Endodermal cell (in vitro differentiated cells): ENCODE data around the gene DIO1. TPM values are rescaled to one million over a fixed set of nuclear protein-coding genes. Genes with fewer than 3 reads are reported as not detected.
A peak's percentile ranks its signal among the peaks of the same experiment; 100 is the strongest.

Source experiments
- DNase-seq: peaks from one replicate; pipeline ENCODE4 v3.0.0-alpha.2; 2017
- H3K27ac ChIP-seq: 2 replicates; pipeline ENCODE4 v1.5.1; 2013; ENCODE audit warnings: mild to moderate bottlenecking, low read depth, low read length, moderate library complexity
- H3K27me3 ChIP-seq: 2 replicates; pipeline ENCODE4 v1.6.1; 2013; ENCODE audit warnings: mild to moderate bottlenecking, low read length, moderate library complexity; ENCODE audit not compliant: insufficient read depth, control insufficient read depth, poor library complexity, severe bottlenecking
- H3K36me3 ChIP-seq: 2 replicates; pipeline ENCODE4 v1.7.0; 2013; ENCODE audit warnings: mild to moderate bottlenecking, low read length, moderate library complexity; ENCODE audit not compliant: control insufficient read depth, insufficient read depth
- H3K4me1 ChIP-seq: one replicate; pipeline ENCODE4 v1.7.0; 2013; ENCODE audit warnings: low read length; ENCODE audit not compliant: control insufficient read depth, insufficient read depth
- H3K4me3 ChIP-seq: 2 replicates; pipeline ENCODE4 v1.5.1; 2013; ENCODE audit warnings: mild to moderate bottlenecking, low read length, moderate library complexity
- H3K9ac ChIP-seq: 2 replicates; pipeline ENCODE4 v1.6.1; 2013; ENCODE audit warnings: mild to moderate bottlenecking, low read length, moderate library complexity; ENCODE audit not compliant: poor library complexity, severe bottlenecking; ENCODE audit errors: extremely low read depth
- H3K9me3 ChIP-seq: 2 replicates; pipeline ENCODE4 v1.6.1; 2013; ENCODE audit warnings: mild to moderate bottlenecking, low read length, moderate library complexity; ENCODE audit not compliant: control insufficient read depth
- H3K27ac Mint-ChIP-seq: 2 replicates; pipeline ENCODE4 v1.8.0; 2020; ENCODE audit warnings: mixed read lengths
- H3K27me3 Mint-ChIP-seq: 2 replicates; pipeline ENCODE4 v1.8.0; 2021; ENCODE audit warnings: mild to moderate bottlenecking, mixed read lengths; ENCODE audit not compliant: insufficient read depth
- H3K36me3 Mint-ChIP-seq: 2 replicates; pipeline ENCODE4 v1.8.0; 2020; ENCODE audit warnings: low read depth, mixed read lengths
- H3K4me1 Mint-ChIP-seq: 2 replicates; pipeline ENCODE4 v1.8.0; 2020; ENCODE audit warnings: mixed read lengths
- H3K4me3 Mint-ChIP-seq: 2 replicates; pipeline ENCODE4 v1.8.0; 2020; ENCODE audit warnings: mild to moderate bottlenecking, moderate library complexity, mixed read lengths
- H3K9me3 Mint-ChIP-seq: 2 replicates; pipeline ENCODE4 v1.8.0; 2020; ENCODE audit warnings: mild to moderate bottlenecking, mixed read lengths
- CTCF ChIP-seq: fragments of 200-600 bp; sonication (generic); conservative IDR thresholded peaks from 2 replicates; pipeline ENCODE4 v1.5.0; 2021; ENCODE audit warnings: antibody characterized with exemption, mild to moderate bottlenecking
- WGBS, 2 experiments: methylation state at CpG; one replicate each; pipeline versions ENCODE4 v1.1.5 to v1.1.7; 2013; ENCODE audit warnings: missing lambda C conversion rate in 2 of 2, mixed read lengths in 1 of 2; ENCODE audit not compliant: insufficient coverage in 1 of 2, insufficient read length in 1 of 2; 5-methylcytosine and 5-hydroxymethylcytosine counted together
- total RNA-seq, 2 donors: library from RNA; stranded (reverse); fragmentation: NEBNext Ultra II Directional in 1 of 2; extraction: Animal tissue kit (Norgen Biotek cat#: 25700) in 1 of 2; gene quantifications; 2 replicates in 1 of 2; 3 replicates in 1 of 2; pipeline ENCODE4 v1.2.1, GENCODE V29; 2021

DIO1 gene
- total RNA-seq, 2 donors from 2014 or later, result not detected

- H3K4me3 Mint-ChIP-seq, result peak overlapping the region; percentile 93
- H3K27me3 ChIP-seq, result no peaks in the 10 kb centered on the region
- peaks cover 11% of the 10 kb centered on the region for H3K4me1 ChIP-seq
- no peaks in the 10 kb centered on the region for H3K9me3 Mint-ChIP-seq
- H3K27ac ChIP-seq, result peak overlapping the region; percentile 40
- DNase-seq, result no peak
- H3K4me3 ChIP-seq, result peak overlapping the region; percentile 90
- H3K36me3 ChIP-seq, result peaks cover 22% of the 10 kb centered on the region
- peaks cover 38% of the 10 kb centered on the region for H3K4me1 Mint-ChIP-seq
- WGBS, 2 experiments, result 7 to 31% methylated on average over 3 to 16 of the region's 16 CpGs
- no peaks in the 10 kb centered on the region for H3K27me3 Mint-ChIP-seq
- peak overlapping the region; percentile 90 for H3K27ac Mint-ChIP-seq
- TF ChIP-seq CTCF, result no peak
- H3K9ac ChIP-seq, result peak overlapping the region; percentile 57
- no peaks in the 10 kb centered on the region for H3K9me3 ChIP-seq
- H3K36me3 Mint-ChIP-seq, result peaks cover 2% of the 10 kb centered on the region
Observed at GRCh38 chr1:53945183-53945432, 51.1 kb downstream of the DIO1 start.

DNA sequence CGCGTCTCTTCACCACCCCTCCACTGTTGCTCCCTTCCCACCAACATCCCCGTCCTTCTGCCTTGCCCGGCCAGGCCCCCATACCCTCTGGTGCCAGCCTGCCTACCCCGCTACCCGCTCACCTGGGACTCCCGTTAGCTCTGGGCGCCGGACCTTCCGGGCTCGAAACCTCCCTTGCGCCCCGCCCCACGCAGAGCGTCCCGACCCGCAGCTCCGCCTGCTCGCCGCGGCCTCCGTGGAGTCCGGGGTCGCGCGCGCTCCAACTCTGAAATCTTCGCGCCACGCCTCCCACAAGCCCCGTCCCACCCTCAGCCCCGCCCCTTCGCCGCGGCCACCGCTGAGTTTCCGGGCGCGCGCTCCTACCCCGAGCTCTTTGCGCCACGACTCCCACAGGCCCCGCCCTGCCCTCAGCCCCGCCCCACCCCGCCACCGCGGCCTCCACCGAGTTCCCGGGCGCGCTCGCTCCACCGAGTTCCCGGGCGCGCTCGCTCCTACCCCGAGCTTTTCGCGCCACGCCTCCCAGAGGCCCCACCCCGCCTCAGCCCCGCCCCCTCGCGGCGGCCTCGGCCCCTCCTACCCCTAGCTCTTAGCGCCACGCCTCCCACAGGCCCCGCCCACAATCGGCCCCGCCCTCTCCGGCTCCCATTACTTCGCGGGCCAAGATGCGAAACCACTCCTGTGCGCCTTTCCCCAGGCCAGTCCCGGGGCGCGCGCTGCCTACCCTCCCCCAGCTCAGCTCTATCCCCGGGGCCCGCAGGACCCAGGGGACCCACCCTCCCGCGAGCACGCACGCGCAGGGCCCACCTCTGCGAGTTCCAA is 51.7 kb downstream of the DIO1 start, which contains the start of gene IFT25:
Gene IFT25, minus strand, starts transcription at position 267 of the 819 bp plus-strand sequence. CDS start 5,617 bp downstream, outside the sequence.
- Histone ChIP-seq H3K9ac (peak within 1 kb of the TSS; percentile 57), H3K4me1 (peaks cover 11% of the 10 kb centered on the region), H3K27ac (peak within 1 kb of the TSS; percentile 40), H3K4me3 (peak within 1 kb of the TSS; percentile 91), H3K27me3 (no peaks in the 10 kb centered on the region), H3K36me3 (peaks cover 26% of the 10 kb centered on the region), H3K9me3 (no peaks in the 10 kb centered on the region)
- 0% methylated on average over 12 to 89 of the region's 90 CpGs for WGBS, 2 experiments
- peaks cover 37% of the 10 kb centered on the region for H3K4me1 Mint-ChIP-seq
- H3K4me3 Mint-ChIP-seq, result peak within 1 kb of the TSS; percentile 93
- no peak for TF ChIP-seq CTCF
- H3K9me3 Mint-ChIP-seq, result no peaks in the 10 kb centered on the region
- no peaks in the 10 kb centered on the region for H3K36me3 Mint-ChIP-seq
- no peaks in the 10 kb centered on the region for H3K27me3 Mint-ChIP-seq
- DNase-seq, result peak; percentile 99
- H3K27ac Mint-ChIP-seq, result peak within 1 kb of the TSS; percentile 90

DNA sequence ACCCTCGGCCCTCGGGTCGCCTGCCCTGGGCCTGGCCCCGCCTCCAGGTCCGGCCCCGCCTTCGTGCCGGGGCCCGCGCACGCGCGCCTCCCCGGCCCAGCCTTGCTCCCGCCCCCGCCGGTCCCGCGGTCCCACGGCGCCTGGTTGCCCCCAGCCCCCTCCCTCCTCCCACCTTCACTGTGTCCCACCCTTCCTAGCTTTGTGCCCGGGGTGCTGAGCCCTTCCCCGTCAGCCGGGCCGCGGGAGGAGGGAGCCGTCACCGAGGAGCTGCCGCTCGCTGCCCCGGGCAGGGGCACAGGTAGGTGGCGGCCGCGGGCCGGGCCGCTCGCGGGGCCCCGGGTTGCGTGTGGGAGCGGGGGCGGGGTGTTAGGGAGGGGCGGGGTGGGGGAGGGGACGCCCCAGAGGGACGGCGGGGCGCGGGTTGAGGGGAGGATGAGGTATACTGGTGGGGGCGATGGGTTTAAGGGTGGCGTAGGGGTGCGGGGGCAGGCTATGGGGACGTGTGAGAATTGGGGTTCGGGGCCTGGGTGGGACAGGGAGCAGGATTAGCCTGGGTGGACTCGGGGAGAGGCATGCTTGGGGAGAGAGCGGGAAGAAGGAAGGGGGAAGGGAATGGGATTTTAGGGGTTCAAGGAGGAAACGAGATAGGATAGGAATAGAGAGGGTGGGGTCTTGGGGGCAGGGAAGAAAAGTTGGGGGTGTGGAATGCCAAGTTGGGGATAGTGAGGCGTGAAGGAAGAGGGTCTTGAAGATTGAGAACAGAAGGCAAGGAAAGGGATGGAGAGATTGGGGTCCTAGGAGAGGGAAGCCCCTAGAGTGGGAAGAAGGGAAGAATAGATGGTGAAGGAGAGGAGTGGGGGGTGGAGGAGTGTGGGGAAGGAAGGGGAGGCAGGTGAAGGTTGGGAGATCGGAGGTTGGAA is 52.5 kb downstream of the DIO1 start, which contains the start of gene LRRC42:
Gene LRRC42, plus strand, starts transcription at position 99 of the 920 bp plus-strand sequence. CDS start 5,650 bp downstream, outside the sequence.
- no peaks in the 10 kb centered on the region for H3K27me3 Mint-ChIP-seq
- peaks cover 40% of the 10 kb centered on the region for H3K4me1 Mint-ChIP-seq
- peak within 1 kb of the TSS; percentile 93 for H3K4me3 Mint-ChIP-seq
- H3K9me3 Mint-ChIP-seq, result no peaks in the 10 kb centered on the region
- peaks cover 3% of the 10 kb centered on the region for H3K36me3 Mint-ChIP-seq
- TF ChIP-seq CTCF, result peak; percentile 31
- peaks cover 11% of the 10 kb centered on the region for H3K4me1 ChIP-seq
- H3K9me3 ChIP-seq, result no peaks in the 10 kb centered on the region
- peak within 1 kb of the TSS; percentile 90 for H3K27ac Mint-ChIP-seq
- 0 to 7% methylated on average over 7 to 57 of the region's 58 CpGs for WGBS, 2 experiments
- DNase-seq, result no peak
- peaks cover 34% of the 10 kb centered on the region for H3K36me3 ChIP-seq
- peak within 1 kb of the TSS; percentile 91 for H3K4me3 ChIP-seq
- peak within 1 kb of the TSS; percentile 40 for H3K27ac ChIP-seq
- peak within 1 kb of the TSS; percentile 57 for H3K9ac ChIP-seq
- H3K27me3 ChIP-seq, result no peaks in the 10 kb centered on the region
